ENCODE results near the gene GNB2.
"Not testable (repeated sequence)": the region's sequence is repeated elsewhere in the genome, so short reads cannot be mapped to it uniquely, and the experiment has no call there.

GNB2 gene

GRCh38 chr7:100642534-100642907 lies 31.0 kb upstream of the GNB2 start:
- H3K4me3 ChIP-seq (ENCODE audit: low read length) = no peak overlapping the region
- TF ChIP-seq ZNF274 (IDR thresholded peaks at IDR 0.05; ENCODE audit: low read depth, low read length) = no peak

GRCh38 chr7:100649826-100650565 lies 23.5 kb upstream of the GNB2 start:
- no peak overlapping the region for H3K4me3 ChIP-seq (ENCODE audit: low read length)
- no peak for TF ChIP-seq ZNF274 (IDR thresholded peaks at IDR 0.05; ENCODE audit: low read depth, low read length)

GRCh38 chr7:100654908-100655831 lies 18.4 kb upstream of the GNB2 start:
- no peak overlapping the region for H3K4me3 ChIP-seq (ENCODE audit: low read length)
- no peak for TF ChIP-seq ZNF274 (IDR thresholded peaks at IDR 0.05; ENCODE audit: low read depth, low read length)

- TF ChIP-seq ZNF274 (IDR thresholded peaks at IDR 0.05; ENCODE audit: low read depth, low read length) = no peak
- no peak within 1 kb of the TSS for H3K4me3 ChIP-seq (ENCODE audit: low read length)
Observed at GRCh38 chr7:100655908-100656674, 17.4 kb upstream of the GNB2 start, which contains the start of gene ACTL6B. ACTL6B (minus strand) TSS chr7:100656448; CDS start chr7:100656354, 94 bp downstream.

- H3K4me3 ChIP-seq (ENCODE audit: low read length) = not testable (repeated sequence)
Observed at GRCh38 chr7:100662194-100662776, 11.3 kb upstream of the GNB2 start.

- no peak for TF ChIP-seq ZNF274 (IDR thresholded peaks at IDR 0.05; ENCODE audit: low read depth, low read length)
- H3K4me3 ChIP-seq (ENCODE audit: low read length) = no peak overlapping the region
Observed at GRCh38 chr7:100665168-100665726, 8.3 kb upstream of the GNB2 start.

- H3K4me3 ChIP-seq (ENCODE audit: low read length) = no peak overlapping the region
- no peak for TF ChIP-seq ZNF274 (IDR thresholded peaks at IDR 0.05; ENCODE audit: low read depth, low read length)
Observed at GRCh38 chr7:100667331-100668068, 6.0 kb upstream of the GNB2 start.

- no peak overlapping the region for H3K4me3 ChIP-seq (ENCODE audit: low read length)
- TF ChIP-seq ZNF274 (IDR thresholded peaks at IDR 0.05; ENCODE audit: low read depth, low read length) = no peak
Observed at GRCh38 chr7:100668069-100668449, 5.5 kb upstream of the GNB2 start.

GRCh38 chr7:100669106-100669505 lies 4.4 kb upstream of the GNB2 start:
- H3K4me3 ChIP-seq (ENCODE audit: low read length) = not testable (repeated sequence)

- no peak overlapping the region for H3K4me3 ChIP-seq (ENCODE audit: low read length)
- TF ChIP-seq ZNF274 (IDR thresholded peaks at IDR 0.05; ENCODE audit: low read depth, low read length) = no peak
Observed at GRCh38 chr7:100670074-100670473, 3.5 kb upstream of the GNB2 start.

GRCh38 chr7:100671353-100672327 lies 1.9 kb upstream of the GNB2 start:
- no peak for TF ChIP-seq ZNF274 (IDR thresholded peaks at IDR 0.05; ENCODE audit: low read depth, low read length)
- H3K4me3 ChIP-seq (ENCODE audit: low read length) = no peak overlapping the region

- no peak for TF ChIP-seq ZNF274 (IDR thresholded peaks at IDR 0.05; ENCODE audit: low read depth, low read length)
- peak overlapping the region; percentile 96 for H3K4me3 ChIP-seq (ENCODE audit: low read length)
Observed at GRCh38 chr7:100673942-100674410, 436 bp downstream of the GNB2 start.

Measured in GM08714 (cell line).